GM18502 (cell line): Measurements from ENCODE around the gene GSN.

Source experiments
- ATAC-seq: cut with Tn5 transposase; IDR thresholded peaks from one replicate; pipeline ENCODE4 v1.9.1; 2021; ENCODE audit warnings: mild to moderate bottlenecking; ENCODE audit not compliant: unreplicated experiment, poor library complexity

The GSN gene

DNA sequence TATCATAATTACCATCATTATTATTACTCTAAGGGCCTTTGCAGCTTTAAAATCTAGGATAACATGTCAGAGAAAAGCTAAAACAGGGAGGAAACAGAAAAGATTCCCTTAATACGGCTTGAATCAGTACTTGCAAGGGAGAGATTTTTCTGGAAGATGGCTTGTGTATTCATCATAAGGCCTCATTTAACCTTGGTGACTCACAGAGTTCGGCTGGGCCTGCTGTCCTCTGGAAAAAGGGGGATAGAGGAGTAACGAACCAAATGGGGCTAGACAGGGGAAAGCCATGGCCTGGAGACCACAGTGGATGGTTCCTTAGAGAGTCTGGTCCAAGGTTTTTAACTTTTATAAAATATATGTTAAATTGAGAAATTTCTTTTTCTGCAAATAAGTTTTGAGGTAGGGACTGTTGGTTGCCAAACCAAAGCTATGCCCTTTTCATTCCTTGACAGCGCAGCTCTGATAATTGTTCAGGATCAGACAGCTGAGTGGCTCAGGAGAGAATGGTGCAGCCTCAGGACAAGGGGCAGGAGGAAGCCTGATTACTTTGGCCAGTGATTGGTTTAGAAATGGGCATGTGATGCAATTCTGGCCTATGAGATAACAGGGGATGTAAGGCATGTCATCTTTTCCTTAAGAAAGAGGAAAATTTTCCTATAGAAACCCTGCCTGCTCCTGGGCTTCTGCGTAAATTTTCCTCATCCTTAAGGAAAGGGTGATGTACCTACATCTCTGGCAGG is 25.6 kb upstream of the GSN start:
- no peak for ATAC-seq

DNA sequence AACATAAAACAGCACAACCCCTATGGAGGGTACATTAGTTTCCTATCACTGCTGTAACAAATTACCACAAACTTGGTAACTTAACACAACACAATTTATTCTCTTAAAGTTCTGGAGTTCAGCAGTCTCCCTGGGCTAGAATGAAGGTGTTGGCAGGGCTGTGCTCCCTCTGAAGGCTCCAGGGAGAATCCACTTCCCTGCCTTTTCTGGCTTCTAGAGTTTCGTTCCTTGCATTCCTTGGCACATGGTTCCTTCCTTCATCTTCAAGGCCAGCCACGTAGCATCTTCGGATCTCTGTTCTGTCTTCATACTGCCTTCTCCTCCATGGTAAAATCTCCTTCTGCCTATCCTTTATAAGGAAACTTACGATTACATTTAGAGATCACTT is 25.0 kb upstream of the GSN start:
- ATAC-seq: no peak

DNA sequence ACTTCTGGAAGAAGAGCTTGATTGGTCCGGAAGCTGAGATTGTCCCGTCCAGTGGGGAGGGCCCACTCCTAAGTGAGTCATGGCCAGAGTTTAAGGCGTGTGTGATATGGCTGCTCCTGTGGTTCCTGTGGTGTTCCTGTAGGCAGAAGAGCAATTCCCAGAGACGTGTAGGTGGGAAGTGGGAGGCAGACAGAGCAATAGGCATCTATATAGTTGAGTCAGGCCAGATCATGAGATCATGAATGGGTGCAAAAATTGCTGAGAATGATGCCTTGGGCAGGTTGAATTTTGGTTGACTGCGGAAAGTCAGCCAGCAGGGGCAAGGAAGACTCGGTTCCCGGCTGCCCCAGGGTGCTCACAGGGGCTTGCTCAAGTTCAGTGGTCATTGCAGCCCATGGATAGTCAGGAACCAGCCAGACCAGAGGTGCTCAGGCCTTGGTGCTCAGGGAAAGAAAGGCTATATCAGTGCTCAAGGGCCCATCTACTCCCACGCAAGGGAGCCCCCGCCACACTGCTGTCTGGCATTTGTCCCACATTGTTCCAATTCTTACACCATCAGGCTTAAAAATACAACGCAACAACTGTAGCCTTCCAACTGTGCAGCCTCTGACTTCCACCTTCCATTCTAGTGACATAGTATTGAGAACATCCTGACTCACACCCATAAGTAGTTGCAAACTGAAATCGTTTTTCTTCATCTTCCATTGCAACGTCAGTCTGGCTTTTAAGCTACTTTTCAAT is 21.0 kb upstream of the GSN start:
- ATAC-seq: no peak

DNA sequence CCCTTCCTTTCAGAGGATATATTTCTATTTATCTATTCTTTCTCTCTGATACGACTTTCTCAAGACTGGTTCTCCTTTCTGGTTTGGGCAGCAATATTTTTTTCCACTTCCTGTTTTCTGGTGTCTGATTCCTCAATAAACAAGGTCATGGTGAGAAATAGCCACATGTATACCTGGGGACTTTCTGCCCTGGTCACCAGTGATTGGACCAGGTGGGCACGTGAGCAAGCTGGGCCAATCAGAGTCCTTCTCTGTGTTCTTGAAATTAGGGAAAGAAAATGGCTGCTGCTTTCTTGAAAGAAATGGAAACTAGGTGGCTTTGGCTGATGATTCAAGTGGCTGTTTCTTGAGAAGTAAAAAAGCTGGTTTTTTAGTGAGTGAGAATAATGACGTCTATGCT is 18.4 kb upstream of the GSN start:
- no peak for ATAC-seq

DNA sequence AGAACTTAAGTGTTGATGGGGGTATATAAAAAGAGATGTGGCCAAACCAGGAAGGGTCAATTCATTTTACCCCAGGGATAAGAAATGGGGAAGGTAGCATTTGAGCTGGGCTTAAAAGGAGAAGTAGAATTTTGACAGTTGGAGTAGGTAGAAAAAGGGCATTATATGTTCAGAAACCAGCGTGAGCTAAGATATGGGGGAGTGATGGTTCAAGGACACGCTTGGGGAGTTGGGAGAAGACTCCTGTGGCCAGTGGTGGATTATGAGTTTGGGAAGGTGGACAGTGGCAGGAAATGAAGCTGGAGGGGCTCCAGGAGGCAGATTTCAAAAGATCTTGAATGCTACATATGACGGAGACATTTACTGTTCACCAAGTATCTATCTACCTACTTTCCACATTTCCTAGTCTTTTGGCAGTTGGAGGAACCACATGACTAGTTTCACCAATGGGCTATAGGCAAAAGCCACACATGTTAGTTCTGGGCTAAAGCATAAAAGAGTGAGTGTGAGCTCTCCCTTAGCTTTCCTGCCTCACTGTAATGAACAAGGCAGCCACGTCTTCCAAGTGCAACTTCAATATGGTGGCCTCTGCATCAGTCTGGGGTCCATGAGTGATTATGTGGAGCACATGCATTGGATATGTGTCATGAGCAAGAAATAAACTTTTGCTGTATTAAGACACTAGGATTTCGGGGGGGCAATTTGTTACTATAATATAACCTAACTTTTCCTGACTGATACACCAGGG is 15.7 kb upstream of the GSN start:
- ATAC-seq: no peak

DNA sequence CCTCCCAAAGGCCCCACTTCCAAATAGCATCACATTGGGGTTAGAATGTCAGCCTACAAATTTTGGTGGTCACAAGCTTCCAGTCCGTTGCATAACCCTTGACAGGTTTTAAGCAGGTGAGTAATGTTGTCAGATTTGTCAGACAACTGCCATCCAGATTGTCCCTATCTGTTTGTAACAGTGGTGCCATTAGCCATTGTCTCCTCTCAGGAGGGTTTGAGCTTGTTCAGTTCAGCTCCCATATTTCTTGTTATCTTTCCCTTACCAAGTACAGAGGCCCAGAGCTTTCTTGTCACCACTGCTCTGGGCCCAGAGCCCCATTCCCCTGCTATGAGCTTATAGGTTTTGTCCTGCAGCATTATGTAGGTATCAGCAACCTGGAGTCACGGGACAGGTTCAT is 14.8 kb upstream of the GSN start:
- ATAC-seq: no peak

DNA sequence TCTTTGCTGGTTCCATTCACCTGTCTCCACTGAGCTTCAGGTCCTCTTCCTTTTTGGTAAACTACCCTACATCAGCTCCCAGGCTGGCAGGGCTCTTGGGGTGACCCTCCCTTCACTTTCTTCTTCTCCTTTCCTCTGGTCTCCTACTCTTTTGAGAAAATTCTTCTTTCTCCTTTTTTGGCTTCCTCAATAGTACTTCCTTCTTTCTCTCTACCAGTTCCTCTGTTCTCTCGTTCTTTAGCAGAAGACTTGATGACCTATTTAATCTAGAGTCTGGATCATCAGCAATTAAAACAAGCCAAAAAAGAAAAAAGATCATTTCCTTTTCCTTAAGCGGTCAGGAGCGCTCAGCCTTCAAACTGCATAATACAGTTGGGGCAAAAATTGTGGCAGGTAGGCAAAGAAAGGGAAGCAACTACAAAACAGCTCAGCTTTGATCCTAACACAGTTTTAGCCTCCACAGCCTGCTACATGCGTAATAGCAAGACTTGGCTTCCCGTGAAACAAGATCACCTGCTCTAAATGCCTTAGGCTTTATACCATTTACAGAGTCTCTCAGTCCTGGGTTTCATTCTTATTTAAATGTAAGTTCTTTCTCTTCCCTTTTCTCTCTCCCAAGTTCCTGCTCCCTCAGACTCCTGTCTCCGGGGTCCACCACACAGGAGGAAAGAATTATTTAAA is 14.0 kb upstream of the GSN start:
- no peak for ATAC-seq

DNA sequence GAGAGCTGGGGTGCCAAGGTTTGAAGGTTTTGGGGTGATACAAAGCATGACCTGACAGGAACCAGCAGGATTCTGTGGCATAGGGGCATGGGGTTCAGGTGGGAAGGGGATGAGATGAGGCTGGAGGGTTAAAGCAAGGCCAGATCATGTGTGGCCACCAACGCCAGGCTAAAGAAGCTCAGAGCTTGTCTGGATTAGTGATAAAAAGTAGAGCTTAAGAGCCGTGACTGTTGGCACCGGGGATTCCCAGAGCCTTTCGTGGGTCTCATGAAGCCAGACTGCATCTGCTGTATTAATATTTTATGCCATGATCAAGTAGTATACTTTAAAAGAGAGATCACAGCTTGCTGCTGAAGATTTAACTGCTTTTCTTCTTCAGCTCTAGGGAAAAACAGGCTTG is 8.5 kb upstream of the GSN start:
- ATAC-seq: no peak

DNA sequence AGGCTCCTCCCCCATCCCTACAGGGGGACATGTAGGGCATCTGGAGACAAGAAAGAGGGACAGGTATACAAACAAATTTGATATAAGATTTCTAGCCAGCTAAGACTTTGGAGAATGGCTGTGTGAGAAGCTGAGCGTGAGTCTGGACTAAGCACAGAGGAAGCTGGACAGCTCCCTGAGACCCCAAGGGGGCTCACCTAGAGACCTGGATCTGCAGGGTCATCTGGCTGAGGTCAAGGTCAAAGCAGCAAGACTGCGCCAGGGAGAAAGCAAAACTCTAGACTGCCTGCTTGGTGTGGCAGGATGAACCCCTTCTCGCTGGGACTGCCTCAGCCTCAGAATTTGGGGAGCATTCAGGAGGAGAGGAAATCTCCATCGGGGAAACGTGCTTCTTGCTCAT is 8.0 kb upstream of the GSN start:
- no peak for ATAC-seq

DNA sequence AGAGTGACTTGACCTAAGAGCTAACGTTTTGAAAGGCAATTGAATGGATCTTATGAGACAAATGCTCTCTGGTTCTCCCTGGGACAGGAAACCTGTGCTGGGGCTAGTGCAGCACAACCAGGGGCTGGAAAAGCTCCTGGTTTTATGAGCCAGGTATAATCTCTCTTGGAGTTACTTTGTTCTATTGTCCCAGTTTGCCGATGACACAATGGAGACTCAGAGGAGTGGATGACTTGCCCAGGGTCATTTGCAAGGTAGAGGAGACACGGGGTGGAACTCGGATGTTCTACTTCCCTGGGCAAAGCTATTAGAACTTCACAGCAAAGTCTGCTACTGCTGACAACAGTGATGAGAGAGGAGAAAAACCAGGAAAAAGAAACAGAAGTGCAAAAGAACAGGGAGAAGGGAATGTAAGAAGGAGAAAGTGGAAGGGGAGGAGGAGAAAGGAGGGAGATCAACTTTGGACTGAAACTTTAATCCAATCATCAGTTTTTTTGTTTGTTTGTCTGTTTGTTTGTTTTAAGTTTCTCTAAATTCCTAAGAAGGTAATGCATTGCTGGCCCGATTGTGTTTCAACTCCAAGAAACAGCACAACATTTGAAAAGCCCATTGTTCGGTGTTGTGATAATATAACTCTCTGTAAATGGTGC is 7.4 kb upstream of the GSN start:
- ATAC-seq: no peak

DNA sequence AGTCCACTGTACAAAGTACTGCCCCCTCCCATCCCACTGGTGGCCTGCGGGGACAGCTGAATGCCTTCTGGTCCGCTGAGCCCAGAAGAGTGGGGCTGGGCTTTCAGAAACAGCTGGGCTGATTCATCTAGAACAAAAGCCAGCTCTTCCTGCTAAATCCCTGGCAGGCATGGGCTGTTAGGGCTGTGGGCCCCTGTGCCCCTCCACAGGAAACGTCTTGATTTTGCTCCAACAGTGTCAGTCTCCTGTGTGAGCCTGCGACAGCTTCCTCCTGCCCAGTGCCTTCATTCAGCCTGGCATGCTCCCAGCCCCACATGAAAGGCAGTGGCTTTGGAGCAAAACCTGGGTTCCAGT is 6.9 kb upstream of the GSN start:
- no peak for ATAC-seq

DNA sequence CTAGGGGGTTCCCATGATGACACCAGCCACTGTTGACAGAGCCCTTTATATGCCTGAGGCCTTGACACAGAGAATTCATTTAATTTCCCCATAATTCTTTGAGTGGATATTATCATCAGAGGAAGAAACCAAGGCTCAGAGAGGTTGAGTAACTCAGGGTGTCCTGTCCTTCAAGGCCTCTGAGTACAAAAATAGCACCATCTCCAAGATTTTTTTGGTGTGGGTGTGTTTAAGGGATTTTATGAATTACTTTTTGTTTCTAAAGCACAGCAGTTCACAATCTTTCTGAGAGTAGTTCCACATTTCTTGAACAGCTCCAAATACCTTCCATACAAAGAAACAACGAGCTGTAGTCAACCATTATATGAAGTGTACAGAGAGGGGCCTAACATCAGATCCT is 6.2 kb upstream of the GSN start:
- no peak for ATAC-seq

DNA sequence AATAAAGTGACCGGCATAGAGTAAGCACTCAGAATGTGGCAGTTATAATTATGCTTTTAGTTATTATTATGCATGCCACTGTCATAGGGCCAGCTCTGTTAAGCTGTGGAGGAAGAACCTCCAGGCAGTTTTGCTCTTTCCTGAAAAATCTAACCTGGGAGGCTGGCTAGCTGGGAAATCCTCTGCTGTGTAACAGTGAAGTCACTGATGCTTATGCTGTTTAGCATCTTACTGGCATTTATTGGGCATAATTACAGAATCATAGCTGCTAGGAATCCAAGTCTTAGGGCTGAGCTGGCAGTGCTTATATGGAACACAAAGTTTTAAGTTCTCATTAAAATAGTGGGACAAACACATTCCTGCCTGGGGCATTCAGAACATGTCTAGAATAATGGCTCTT is 5.5 kb upstream of the GSN start:
- no peak for ATAC-seq

DNA sequence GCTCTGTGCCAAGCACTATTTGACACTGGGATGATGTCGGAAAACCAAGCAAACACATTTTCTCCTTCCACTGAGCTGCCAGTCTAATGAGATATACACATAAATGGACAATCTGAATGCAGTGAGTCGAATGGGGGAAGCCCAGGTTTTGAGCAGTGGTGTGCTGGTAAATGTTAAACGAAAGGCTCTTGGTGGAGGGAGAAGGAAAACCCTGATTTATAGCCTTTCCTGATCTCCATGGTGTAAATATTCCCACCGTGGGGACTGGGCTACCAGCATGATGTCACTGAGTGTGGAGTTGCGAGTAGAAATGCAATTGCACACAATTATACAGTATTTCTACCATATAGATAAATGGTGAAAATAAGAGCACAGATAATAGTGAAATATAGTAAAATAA is 5.0 kb upstream of the GSN start:
- ATAC-seq: no peak

DNA sequence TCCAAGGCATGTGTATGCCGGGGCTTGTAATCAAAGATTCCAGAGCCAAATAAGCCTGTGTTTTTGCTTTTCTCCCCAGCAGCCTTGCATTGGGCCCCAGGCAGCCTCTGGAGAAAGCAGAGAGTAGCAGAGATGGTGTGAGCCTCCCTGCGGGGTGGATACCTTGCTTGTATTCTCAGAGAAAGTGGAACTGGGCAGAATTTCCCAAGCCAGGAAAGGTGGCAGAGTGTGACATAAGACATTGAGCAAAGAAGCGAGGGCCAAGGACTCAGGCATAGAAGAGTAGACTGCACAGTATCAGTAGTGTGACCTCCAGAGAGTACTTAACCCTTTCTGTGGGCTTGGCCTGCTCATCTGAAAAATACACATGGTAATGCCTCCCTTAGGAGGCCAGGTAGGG is 1.6 kb upstream of the GSN start:
- ATAC-seq: no peak

DNA sequence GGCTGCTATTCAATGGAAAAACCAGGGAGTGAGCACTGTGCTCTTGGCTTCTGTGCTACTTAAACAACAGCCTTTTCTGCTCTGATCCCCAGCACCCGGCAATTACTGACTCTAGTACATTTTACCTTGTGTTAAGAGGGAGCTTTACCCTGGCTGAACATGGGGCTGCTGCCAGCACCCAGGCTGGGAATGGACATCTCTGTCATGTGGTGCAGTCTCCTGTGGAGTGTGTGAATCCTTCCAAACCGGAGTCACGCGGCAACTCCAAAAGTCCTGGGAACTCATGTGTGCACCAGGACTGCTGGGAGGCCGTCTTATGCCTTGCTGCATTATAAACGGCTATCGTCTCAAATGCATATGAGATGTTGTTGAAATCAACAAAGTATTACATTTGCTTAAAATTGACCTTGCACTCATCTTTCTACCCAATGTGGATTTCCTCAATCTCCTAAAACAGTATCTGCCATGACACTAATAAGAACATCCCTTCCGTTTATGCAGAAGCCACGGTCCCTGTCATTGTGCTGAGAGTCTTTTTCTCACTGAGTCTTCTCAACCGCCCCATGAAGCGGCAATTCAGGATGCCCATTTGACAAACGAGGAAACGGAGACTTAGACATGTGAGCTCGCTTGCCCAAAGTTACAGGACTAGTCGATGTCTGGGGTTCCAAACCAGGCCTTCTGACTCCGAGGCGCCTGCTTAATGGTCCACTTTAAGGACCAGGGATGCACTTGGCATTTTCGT is 884 bp upstream of the GSN start:
- ATAC-seq: no peak

DNA sequence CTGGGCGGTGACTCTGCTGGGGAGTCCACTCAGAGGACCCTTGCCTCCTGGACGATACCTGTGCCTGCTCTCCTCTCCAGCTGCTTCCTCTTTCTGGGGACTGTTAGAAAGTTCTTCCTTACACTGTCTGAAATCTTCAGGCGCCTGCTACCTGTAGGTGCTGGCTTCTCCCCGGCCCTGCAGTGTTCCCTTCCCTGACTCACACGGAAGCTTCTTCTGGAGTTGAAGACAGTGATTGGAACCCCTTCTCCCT is 562 bp downstream of the GSN start:
- peak; percentile 48 for ATAC-seq

DNA sequence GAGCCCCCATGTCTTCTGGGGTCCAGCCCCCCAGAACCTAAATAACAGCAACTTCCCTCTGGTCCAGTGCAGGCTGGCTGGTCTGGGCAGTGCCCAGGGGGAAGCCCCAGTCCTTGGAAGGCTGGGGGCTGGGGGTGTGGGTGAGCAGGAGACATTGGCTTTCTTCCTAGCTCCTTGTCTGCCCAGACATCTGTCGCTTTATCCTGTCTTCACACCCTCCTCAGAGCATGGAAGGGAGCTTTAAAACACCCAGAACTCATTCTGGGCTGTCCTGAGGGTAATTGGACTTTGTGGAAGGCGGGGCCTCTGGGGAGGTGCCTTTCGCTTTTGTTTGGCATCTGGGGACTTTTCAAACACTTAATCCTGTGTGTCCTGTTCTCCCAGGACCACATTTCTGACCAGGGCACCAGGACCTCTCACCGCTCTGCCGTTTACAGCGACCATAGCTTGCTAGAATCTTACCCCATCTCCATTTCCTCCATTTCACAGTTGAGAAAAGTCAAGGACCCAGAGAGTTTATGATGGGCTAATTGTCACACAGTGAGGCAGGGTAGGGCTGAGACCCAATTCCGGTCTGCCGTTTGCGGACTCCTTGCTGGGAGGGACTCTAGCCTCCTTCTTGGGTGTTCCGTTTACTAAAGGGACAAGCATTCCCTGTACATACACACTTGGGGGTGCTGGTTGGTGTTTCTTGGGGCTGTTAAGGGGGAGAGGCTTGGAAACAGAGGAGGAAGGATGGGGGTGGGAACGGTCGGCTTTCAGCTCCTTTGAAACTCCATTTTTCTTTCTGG is 1.1 kb downstream of the GSN start:
- no peak for ATAC-seq

DNA sequence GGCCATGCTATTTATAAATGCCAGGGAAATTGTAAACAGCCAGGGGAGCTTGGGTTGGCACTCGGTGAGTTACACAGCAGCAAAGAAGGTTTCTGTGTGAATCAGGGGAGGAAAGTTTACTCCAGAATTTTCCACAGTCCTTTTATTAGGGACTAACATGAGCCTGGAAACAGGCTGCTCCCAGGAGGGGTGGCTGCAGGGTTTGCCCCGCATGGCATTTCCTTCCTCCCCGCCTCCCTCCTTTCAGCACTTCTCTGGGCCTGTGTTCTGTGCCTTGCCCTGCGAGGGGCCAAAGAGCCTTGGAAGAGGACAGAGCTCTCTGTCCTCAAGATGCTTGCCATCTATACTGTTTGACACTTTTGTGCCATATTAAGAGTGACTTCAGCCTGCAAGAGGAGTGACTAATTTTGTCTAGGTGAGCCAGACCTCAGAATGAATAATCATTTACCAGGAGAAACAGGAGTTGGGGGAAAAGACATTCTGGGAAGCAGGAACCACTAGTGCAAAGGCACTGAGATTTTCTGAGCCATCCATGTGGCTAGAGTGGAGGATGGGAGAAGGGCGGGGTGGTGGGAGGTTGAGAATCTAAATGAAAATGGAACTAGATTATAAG is 1.8 kb downstream of the GSN start:
- no peak for ATAC-seq
